Smooth muscle cell (in vitro differentiated cells): ENCODE data around the gene PDE1C. TPM values are rescaled to one million over a fixed set of nuclear protein-coding genes. Genes with fewer than 3 reads are reported as not detected.

Source experiments
- DNase-seq: peaks from one replicate; lab custom pipeline; 2025; ENCODE audit not compliant: unreplicated experiment; lab: John Stamatoyannopoulos, UW
- H2AFZ ChIP-seq: fragments of 200-600 bp; sonication (generic); 2 replicates; pipeline ENCODE4 v1.6.0; 2016; ENCODE audit warnings: antibody characterized with exemption, low read depth, mild to moderate bottlenecking
- H3F3A ChIP-seq: fragments of 200-600 bp; sonication (generic); 2 replicates; pipeline ENCODE4 v1.6.0; 2017; ENCODE audit warnings: antibody characterized with exemption, low read depth
- H3K27ac ChIP-seq: fragments of 200-600 bp; sonication (generic); 2 replicates; pipeline ENCODE4 v1.5.1; 2016; ENCODE audit warnings: low read depth, mild to moderate bottlenecking
- H3K27me3 ChIP-seq: fragments of 200-600 bp; sonication (generic); 2 replicates; pipeline ENCODE4 v1.6.1; 2016; ENCODE audit warnings: low read depth, mild to moderate bottlenecking
- H3K36me3 ChIP-seq: fragments of 200-600 bp; sonication (generic); 2 replicates; pipeline ENCODE4 v1.5.1; 2016; ENCODE audit warnings: low read depth
- H3K4me1 ChIP-seq: fragments of 200-600 bp; sonication (generic); 2 replicates; pipeline ENCODE4 v1.5.1; 2016; ENCODE audit warnings: low read depth
- H3K4me2 ChIP-seq: fragments of 200-600 bp; sonication (generic); 2 replicates; pipeline ENCODE4 v1.6.0; 2016; ENCODE audit warnings: mild to moderate bottlenecking
- H3K4me3 ChIP-seq: fragments of 200-600 bp; sonication (generic); 2 replicates; pipeline ENCODE4 v1.5.1; 2016; ENCODE audit warnings: mild to moderate bottlenecking
- H3K79me2 ChIP-seq: fragments of 200-600 bp; sonication (generic); 2 replicates; pipeline ENCODE4 v1.6.0; 2016; ENCODE audit warnings: low read depth, mild to moderate bottlenecking
- H3K9ac ChIP-seq: fragments of 200-600 bp; sonication (generic); 2 replicates; pipeline ENCODE4 v1.6.0; 2016; ENCODE audit warnings: low read depth
- H3K9me3 ChIP-seq: fragments of 200-600 bp; sonication (generic); replicated peaks from 2 replicates; pipeline ENCODE4 v1.5.1; 2016; ENCODE audit warnings: low read depth
- H4K20me1 ChIP-seq: fragments of 200-600 bp; sonication (generic); 2 replicates; pipeline ENCODE4 v1.6.0; 2016; ENCODE audit warnings: low read depth
- WGBS: methylation state at CpG from one replicate; pipeline ENCODE4 v1.1.7; 2016; ENCODE audit warnings: low lambda C conversion rate; 5-methylcytosine and 5-hydroxymethylcytosine counted together
- polyA plus RNA-seq: library from polyadenylated mRNA; unstranded; fragments of >200 nt; fragmentation: Nextera tagmentation; extraction: Ambion mirVana; gene quantifications from 2 replicates; pipeline ENCODE4 v1.2.1, GENCODE V29; 2016
- total RNA-seq: library from RNA; depleted of rRNA; stranded (reverse); fragments of >200 nt; gene quantifications from 2 replicates; pipeline ENCODE4 v1.2.3, GENCODE V29; 2014
- TF ChIP-seq, protein P1 (sequence below): fragments of 200-600 bp; sonication (generic); IDR thresholded peaks from 2 replicates; pipeline ENCODE4 v1.5.1; 2017; ENCODE audit warnings: borderline replicate concordance, mild to moderate bottlenecking, antibody characterized with exemption; ENCODE audit not compliant: insufficient read depth, poor library complexity, severe bottlenecking

PDE1C gene
- total and polyA plus RNA-seq, 2 experiments from 2014 or later = 1.2 to 6.9 TPM

GRCh38 chr7:32068411-32069101 lies 1.7 kb downstream of the PDE1C start:
- no peak overlapping the region for H3K9ac ChIP-seq
- TF ChIP-seq, protein P1, sequence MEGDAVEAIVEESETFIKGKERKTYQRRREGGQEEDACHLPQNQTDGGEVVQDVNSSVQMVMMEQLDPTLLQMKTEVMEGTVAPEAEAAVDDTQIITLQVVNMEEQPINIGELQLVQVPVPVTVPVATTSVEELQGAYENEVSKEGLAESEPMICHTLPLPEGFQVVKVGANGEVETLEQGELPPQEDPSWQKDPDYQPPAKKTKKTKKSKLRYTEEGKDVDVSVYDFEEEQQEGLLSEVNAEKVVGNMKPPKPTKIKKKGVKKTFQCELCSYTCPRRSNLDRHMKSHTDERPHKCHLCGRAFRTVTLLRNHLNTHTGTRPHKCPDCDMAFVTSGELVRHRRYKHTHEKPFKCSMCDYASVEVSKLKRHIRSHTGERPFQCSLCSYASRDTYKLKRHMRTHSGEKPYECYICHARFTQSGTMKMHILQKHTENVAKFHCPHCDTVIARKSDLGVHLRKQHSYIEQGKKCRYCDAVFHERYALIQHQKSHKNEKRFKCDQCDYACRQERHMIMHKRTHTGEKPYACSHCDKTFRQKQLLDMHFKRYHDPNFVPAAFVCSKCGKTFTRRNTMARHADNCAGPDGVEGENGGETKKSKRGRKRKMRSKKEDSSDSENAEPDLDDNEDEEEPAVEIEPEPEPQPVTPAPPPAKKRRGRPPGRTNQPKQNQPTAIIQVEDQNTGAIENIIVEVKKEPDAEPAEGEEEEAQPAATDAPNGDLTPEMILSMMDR = no peak
- no peak overlapping the region for H3K4me2 ChIP-seq
- no peak overlapping the region for H3K27ac ChIP-seq
- peaks cover 89% of the 10 kb centered on the region for H3K27me3 ChIP-seq
- no peak overlapping the region for H3K4me3 ChIP-seq
- H2AFZ ChIP-seq = no peak overlapping the region
- no peaks in the 10 kb centered on the region for H3F3A ChIP-seq
- H3K79me2 ChIP-seq = no peaks in the 10 kb centered on the region
- no peaks in the 10 kb centered on the region for H4K20me1 ChIP-seq
- H3K4me1 ChIP-seq = no peaks in the 10 kb centered on the region
- no peaks in the 10 kb centered on the region for H3K9me3 ChIP-seq
- WGBS = 90% methylated on average over 11 of the region's 11 CpGs
- no peaks in the 10 kb centered on the region for H3K36me3 ChIP-seq
- no peak for DNase-seq

DNA sequence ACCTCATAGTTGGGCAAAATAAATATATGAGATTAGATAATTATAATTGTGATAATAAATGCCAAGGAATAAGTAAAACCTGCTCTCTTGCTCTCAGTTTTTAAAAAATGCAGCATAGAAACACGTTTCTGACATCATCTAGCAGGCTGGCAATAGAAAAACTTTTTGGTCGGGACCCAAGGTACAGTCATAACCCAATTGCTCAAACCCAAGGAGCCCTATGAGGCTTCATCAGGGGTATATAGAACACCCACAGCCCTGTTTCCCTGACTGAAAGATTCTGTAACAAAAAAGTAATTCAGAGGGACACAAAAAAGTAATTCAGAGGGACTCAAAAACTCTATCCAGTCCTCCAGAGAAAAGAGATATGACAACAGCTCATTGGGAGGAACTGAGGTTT lies 3.8 kb downstream of the PDE1C start:
- Histone ChIP-seq H3K36me3 (no peaks in the 10 kb centered on the region), H3K9me3 (no peaks in the 10 kb centered on the region), H3K79me2 (no peaks in the 10 kb centered on the region), H3K9ac (no peak overlapping the region), H2AFZ (no peak overlapping the region), H3K4me1 (no peaks in the 10 kb centered on the region), H3K4me3 (no peak overlapping the region), H4K20me1 (no peaks in the 10 kb centered on the region), H3K27me3 (peaks cover 73% of the 10 kb centered on the region), H3K4me2 (no peak overlapping the region), H3K27ac (no peak overlapping the region), H3F3A (no peaks in the 10 kb centered on the region)
- WGBS = 52% methylated on average over 2 of the region's 2 CpGs
- TF ChIP-seq, protein P1 = no peak
- DNase-seq = no peak

DNA sequence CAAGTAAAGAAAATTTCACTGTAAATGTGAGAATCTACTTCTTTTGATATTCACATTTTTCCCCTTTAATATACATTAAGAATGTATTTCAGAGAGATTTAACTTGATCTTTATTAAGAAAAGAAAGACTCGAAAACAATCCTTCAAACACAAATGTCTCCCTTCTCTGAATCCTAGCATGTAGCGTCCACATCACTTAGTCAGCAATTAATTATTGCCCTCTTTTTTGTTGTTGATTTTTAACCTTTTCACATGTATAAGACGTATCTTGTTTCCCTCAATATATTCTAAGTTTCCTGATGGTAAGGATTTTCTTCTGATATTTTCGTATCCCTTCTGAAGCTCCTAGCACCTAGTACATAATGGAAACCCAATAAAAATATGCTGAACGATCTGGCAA lies 6.6 kb downstream of the PDE1C start:
- H3K9ac ChIP-seq = no peak overlapping the region
- H3K4me1 ChIP-seq = peaks cover 11% of the 10 kb centered on the region
- no peaks in the 10 kb centered on the region for H3K9me3 ChIP-seq
- DNase-seq = no peak
- H2AFZ ChIP-seq = no peak overlapping the region
- whole genome bisulfite sequencing = 92% methylated on average over 5 of the region's 5 CpGs
- no peak overlapping the region for H3K27ac ChIP-seq
- H3K36me3 ChIP-seq = no peaks in the 10 kb centered on the region
- no peaks in the 10 kb centered on the region for H3F3A ChIP-seq
- no peak overlapping the region for H3K4me2 ChIP-seq
- peaks cover 45% of the 10 kb centered on the region for H3K27me3 ChIP-seq
- TF ChIP-seq, protein P1 = no peak
- H3K79me2 ChIP-seq = no peaks in the 10 kb centered on the region
- no peak overlapping the region for H3K4me3 ChIP-seq
- no peaks in the 10 kb centered on the region for H4K20me1 ChIP-seq

- TF ChIP-seq, protein P1 = peak; percentile 47
- Histone ChIP-seq H3K27ac (no peak overlapping the region), H3K4me2 (no peak overlapping the region), H2AFZ (no peak overlapping the region), H3K9ac (no peak overlapping the region), H3K4me3 (no peak overlapping the region), H4K20me1 (no peaks in the 10 kb centered on the region), H3K36me3 (no peaks in the 10 kb centered on the region), H3K4me1 (peaks cover 11% of the 10 kb centered on the region), H3K27me3 (peaks cover 30% of the 10 kb centered on the region), H3K79me2 (no peaks in the 10 kb centered on the region), H3K9me3 (no peaks in the 10 kb centered on the region), H3F3A (no peaks in the 10 kb centered on the region)
- DNase-seq = no peak
- 55% methylated on average over 5 of the region's 5 CpGs for WGBS
These were observed 8.1 kb downstream of the PDE1C start for GRCh38 chr7:32062150-32062549.
